HEK293 (cell line): ENCODE data around the gene TAF15.

ENCODE experiments used
- CTCF ChIA-PET: fragments of 350-600 bp; formaldehyde crosslinking; extraction: SDS; loops from one replicate; lab custom pipeline; 2021; ENCODE audit warnings: antibody characterized with exemption; lab: Yijun Ruan, JAX
- POLR2A ChIA-PET: fragments of 300-600 bp; formaldehyde crosslinking; extraction: SDS; loops from one replicate; lab custom pipeline; 2020; ENCODE audit warnings: antibody characterized with exemption, inconsistent platforms; lab: Yijun Ruan, JAX
- H3K27ac ChIP-seq: fragments of 200-500 bp; sonication (Bioruptor generic); 2 replicates; pipeline ENCODE4 v1.5.1; 2014; ENCODE audit warnings: low read depth, low read length, control low read depth, inconsistent platforms; ENCODE audit errors: extremely low read depth
- H3K36me3 ChIP-seq, 2 experiments: fragments of 200-500 bp in 1 of 2; sonication (Bioruptor generic) in 1 of 2; 1 replicate in 1 of 2; 2 replicates in 1 of 2; pipeline ENCODE4 v1.5.1; 2014 to 2017; ENCODE audit warnings: inconsistent platforms in 2 of 2, low read length in 2 of 2; ENCODE audit not compliant: control insufficient read depth in 2 of 2, insufficient read depth in 1 of 2
- H3K4me1 ChIP-seq: fragments of 200-500 bp; sonication (Bioruptor generic); 2 replicates; pipeline ENCODE4 v1.5.1; 2014; ENCODE audit warnings: mild to moderate bottlenecking, low read length, inconsistent platforms; ENCODE audit not compliant: control insufficient read depth, insufficient read depth
- H3K4me3 ChIP-seq: 2 replicates; pipeline ENCODE4 v1.5.1; 2011; ENCODE audit warnings: low read depth, mild to moderate bottlenecking, control low read depth, low read length, moderate library complexity
- H3K9me3 ChIP-seq: fragments of 200-500 bp; sonication (Bioruptor generic); 2 replicates; pipeline ENCODE4 v1.5.1; 2014; ENCODE audit warnings: low read depth, low read length, inconsistent platforms; ENCODE audit not compliant: control insufficient read depth, insufficient read depth
- MYNN ChIP-seq: fragments of 450-650 bp; formaldehyde crosslinking; IDR thresholded peaks from 2 replicates; pipeline ENCODE4 v1.5.1; 2016; ENCODE audit warnings: missing biosample characterization, missing genetic modification characterization, borderline replicate concordance
- REPIN1 ChIP-seq: fragments of 450-650 bp; formaldehyde crosslinking; IDR thresholded peaks from 2 replicates; pipeline ENCODE4 v1.5.1; 2017; ENCODE audit warnings: missing biosample characterization, missing genetic modification characterization, low read depth
- SETDB1 ChIP-seq: IDR thresholded peaks from one replicate; pipeline ENCODE4 v1.6.1; 2017; ENCODE audit warnings: mild to moderate bottlenecking, low read length, moderate library complexity, mixed read lengths; ENCODE audit not compliant: insufficient read length
- TCF7L2 ChIP-seq: IDR thresholded peaks from 2 replicates; pipeline ENCODE4 v1.6.1; 2011; ENCODE audit warnings: low read depth, mild to moderate bottlenecking, inconsistent platforms, low read length, moderate library complexity, borderline replicate concordance
- ZFP37 ChIP-seq: fragments of 450-650 bp; formaldehyde crosslinking; IDR thresholded peaks from 2 replicates; pipeline ENCODE4 v1.5.1; 2016; ENCODE audit warnings: missing biosample characterization, missing genetic modification characterization
- ZNF10 ChIP-seq: fragments of 450-650 bp; formaldehyde crosslinking; IDR thresholded peaks from 2 replicates; pipeline ENCODE4 v1.5.1; 2017; ENCODE audit warnings: missing biosample characterization, missing genetic modification characterization
- ZNF140 ChIP-seq: fragments of 450-650 bp; formaldehyde crosslinking; IDR thresholded peaks from 2 replicates; pipeline ENCODE4 v1.5.1; 2016; ENCODE audit warnings: missing biosample characterization, missing genetic modification characterization
- ZNF292 ChIP-seq: fragments of 450-650 bp; formaldehyde crosslinking; IDR thresholded peaks from 2 replicates; pipeline ENCODE4 v1.5.1; 2016; ENCODE audit warnings: low read depth, missing biosample characterization, missing genetic modification characterization, borderline replicate concordance
- ZNF335 ChIP-seq: fragments of 450-650 bp; formaldehyde crosslinking; conservative IDR thresholded peaks from 2 replicates; pipeline ENCODE4 v1.5.1; 2016; ENCODE audit warnings: missing biosample characterization, missing genetic modification characterization
- ZNF37A ChIP-seq: fragments of 450-650 bp; IDR thresholded peaks from 2 replicates; pipeline ENCODE4 v1.5.1; 2018; ENCODE audit warnings: missing biosample characterization, missing genetic modification characterization
- ZNF510 ChIP-seq: fragments of 450-650 bp; formaldehyde crosslinking; IDR thresholded peaks from 2 replicates; pipeline ENCODE4 v1.5.1; 2018; ENCODE audit warnings: mild to moderate bottlenecking, missing genetic modification characterization, missing biosample characterization; ENCODE audit not compliant: insufficient replicate concordance
- ZNF530 ChIP-seq: fragments of 450-650 bp; formaldehyde crosslinking; IDR thresholded peaks from 2 replicates; pipeline ENCODE4 v1.5.1; 2016; ENCODE audit warnings: low read depth, missing biosample characterization, missing genetic modification characterization
- ZNF549 ChIP-seq: fragments of 450-650 bp; IDR thresholded peaks from 2 replicates; pipeline ENCODE4 v1.5.1; 2018; ENCODE audit warnings: missing biosample characterization, missing genetic modification characterization, mild to moderate bottlenecking, inconsistent platforms, moderate library complexity
- ZNF561 ChIP-seq: fragments of 450-650 bp; IDR thresholded peaks from 2 replicates; pipeline ENCODE4 v1.5.1; 2018; ENCODE audit warnings: missing biosample characterization, missing genetic modification characterization, borderline replicate concordance
- ZNF571 ChIP-seq: fragments of 450-650 bp; formaldehyde crosslinking; IDR thresholded peaks from 2 replicates; pipeline ENCODE4 v1.5.0; 2017; ENCODE audit warnings: missing biosample characterization, missing genetic modification characterization
- ZNF624 ChIP-seq: fragments of 450-650 bp; formaldehyde crosslinking; IDR thresholded peaks from 2 replicates; pipeline ENCODE4 v1.5.1; 2017; ENCODE audit warnings: missing biosample characterization, missing genetic modification characterization
- ZNF670 ChIP-seq: fragments of 450-650 bp; formaldehyde crosslinking; IDR thresholded peaks from 2 replicates; pipeline ENCODE4 v1.5.1; 2016; ENCODE audit warnings: missing biosample characterization, missing genetic modification characterization, low read depth
- ZNF785 ChIP-seq: fragments of 450-650 bp; formaldehyde crosslinking; IDR thresholded peaks from 2 replicates; pipeline ENCODE4 v1.5.1; 2016; ENCODE audit warnings: missing biosample characterization, missing genetic modification characterization
- TF ChIP-seq, protein P1 (sequence below): fragments of 450-650 bp; formaldehyde crosslinking; IDR thresholded peaks from 2 replicates; pipeline ENCODE4 v1.5.1; 2016; ENCODE audit warnings: missing biosample characterization, missing genetic modification characterization

Gene TAF15

GRCh38 chr17:35775039-35775438 is 34.2 kb upstream of the TAF15 start (continued):
- no peak for TF ChIP-seq ZNF571
- TF ChIP-seq ZNF549 (tag by site-specific recombination): no peak
- no peak for TF ChIP-seq ZFP37 (tag by site-specific recombination)
- no peak for TF ChIP-seq ZNF785 (tag by site-specific recombination)
- no peak for TF ChIP-seq TCF7L2
- no peak for TF ChIP-seq ZNF561 (tag by site-specific recombination)
- TF ChIP-seq ZNF10 (tag by site-specific recombination): no peak
- TF ChIP-seq ZNF624 (tag by site-specific recombination): no peak

- TF ChIP-seq ZNF335 (tag by site-specific recombination) (no peak), ZNF292 (tag by site-specific recombination) (no peak)
- ChIA-PET POLR2A (no interaction called here), CTCF (interaction anchor here (0.9 to 2.7 kb wide), 3 partner anchors 9 to 33 kb away, joined by 3 to 26 read pairs (median 7); no protein-coding TSS in a partner anchor)
- H3K9me3 ChIP-seq: no peaks in the 10 kb centered on the region
- H3K4me1 ChIP-seq: peaks cover 10% of the 10 kb centered on the region; the same call in 1 of the 2 replicates
- H3K4me3 ChIP-seq: no peak overlapping the region
- no peaks in the 10 kb centered on the region for H3K36me3 ChIP-seq
- no peak overlapping the region for H3K27ac ChIP-seq
Measured at GRCh38 chr17:35775583-35775982, 33.7 kb upstream of the TAF15 start.

DNA sequence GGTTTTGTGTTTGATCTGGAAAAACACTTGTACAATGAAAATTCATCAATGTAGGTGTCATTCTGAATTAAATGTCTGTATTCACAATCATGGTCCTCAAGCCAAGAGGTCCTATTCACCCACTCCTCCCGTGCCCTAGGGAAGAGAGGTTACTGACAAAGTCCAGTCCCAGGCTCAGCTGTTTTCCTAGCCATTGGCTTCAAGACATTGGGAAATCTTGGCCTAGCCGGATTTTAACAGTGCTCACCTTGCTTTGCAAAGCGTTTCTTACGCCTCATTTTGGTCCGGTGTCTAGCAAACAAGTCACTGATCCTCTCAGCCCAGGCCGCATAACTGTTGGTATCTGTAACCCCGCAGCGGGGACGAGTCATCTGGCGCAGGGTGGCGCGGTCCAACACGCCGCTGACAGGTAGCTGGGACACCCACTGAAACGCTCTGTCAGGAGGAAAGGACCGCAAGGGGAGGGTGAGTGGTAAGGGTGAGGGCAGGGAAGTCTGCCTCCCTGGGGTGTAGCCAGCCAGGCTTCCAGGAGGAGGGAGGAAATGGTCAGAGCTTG is 30.6 kb upstream of the TAF15 start:
- Histone ChIP-seq H3K27ac (no peak overlapping the region), H3K9me3 (no peaks in the 10 kb centered on the region), H3K4me1 (peaks cover 10% of the 10 kb centered on the region; the same call in 1 of the 2 replicates), H3K36me3 (no peaks in the 10 kb centered on the region), H3K4me3 (no peak overlapping the region)
- POLR2A ChIA-PET: no interaction called here
- no peak for TF ChIP-seq ZNF670 (tag by site-specific recombination)
- no peak for TF ChIP-seq ZNF530 (tag by site-specific recombination)
- TF ChIP-seq ZNF37A: no peak
- no peak for TF ChIP-seq ZNF140
- no peak for TF ChIP-seq ZNF510 (tag by site-specific recombination)
- TF ChIP-seq SETDB1: no peak
- no peak for TF ChIP-seq MYNN (tag by site-specific recombination)
- CTCF ChIA-PET: interaction anchor here (0.8 to 5.9 kb wide), 4 partner anchors 10 to 16 kb away, joined by 4 to 56 read pairs (median 8); no protein-coding TSS in a partner anchor

GRCh38 chr17:35780950-35781349 is 28.3 kb upstream of the TAF15 start:
- POLR2A ChIA-PET: interaction anchor here (1.7 to 2.2 kb wide), 3 partner anchors 16 to 28 kb away, joined by 5 to 7 read pairs (median 7); partner anchors contain the start of gene TAF15
- H3K27ac ChIP-seq: no peak overlapping the region
- H3K9me3 ChIP-seq: no peaks in the 10 kb centered on the region
- no peaks in the 10 kb centered on the region for H3K36me3 ChIP-seq
- H3K4me1 ChIP-seq: no peaks in the 10 kb centered on the region
- no peak overlapping the region for H3K4me3 ChIP-seq
- CTCF ChIA-PET: interaction anchor here (1.0 to 5.9 kb wide), 5 partner anchors 10 to 24 kb away, joined by 4 to 56 read pairs (median 9); no protein-coding TSS in a partner anchor
- TF ChIP-seq, protein P1, sequence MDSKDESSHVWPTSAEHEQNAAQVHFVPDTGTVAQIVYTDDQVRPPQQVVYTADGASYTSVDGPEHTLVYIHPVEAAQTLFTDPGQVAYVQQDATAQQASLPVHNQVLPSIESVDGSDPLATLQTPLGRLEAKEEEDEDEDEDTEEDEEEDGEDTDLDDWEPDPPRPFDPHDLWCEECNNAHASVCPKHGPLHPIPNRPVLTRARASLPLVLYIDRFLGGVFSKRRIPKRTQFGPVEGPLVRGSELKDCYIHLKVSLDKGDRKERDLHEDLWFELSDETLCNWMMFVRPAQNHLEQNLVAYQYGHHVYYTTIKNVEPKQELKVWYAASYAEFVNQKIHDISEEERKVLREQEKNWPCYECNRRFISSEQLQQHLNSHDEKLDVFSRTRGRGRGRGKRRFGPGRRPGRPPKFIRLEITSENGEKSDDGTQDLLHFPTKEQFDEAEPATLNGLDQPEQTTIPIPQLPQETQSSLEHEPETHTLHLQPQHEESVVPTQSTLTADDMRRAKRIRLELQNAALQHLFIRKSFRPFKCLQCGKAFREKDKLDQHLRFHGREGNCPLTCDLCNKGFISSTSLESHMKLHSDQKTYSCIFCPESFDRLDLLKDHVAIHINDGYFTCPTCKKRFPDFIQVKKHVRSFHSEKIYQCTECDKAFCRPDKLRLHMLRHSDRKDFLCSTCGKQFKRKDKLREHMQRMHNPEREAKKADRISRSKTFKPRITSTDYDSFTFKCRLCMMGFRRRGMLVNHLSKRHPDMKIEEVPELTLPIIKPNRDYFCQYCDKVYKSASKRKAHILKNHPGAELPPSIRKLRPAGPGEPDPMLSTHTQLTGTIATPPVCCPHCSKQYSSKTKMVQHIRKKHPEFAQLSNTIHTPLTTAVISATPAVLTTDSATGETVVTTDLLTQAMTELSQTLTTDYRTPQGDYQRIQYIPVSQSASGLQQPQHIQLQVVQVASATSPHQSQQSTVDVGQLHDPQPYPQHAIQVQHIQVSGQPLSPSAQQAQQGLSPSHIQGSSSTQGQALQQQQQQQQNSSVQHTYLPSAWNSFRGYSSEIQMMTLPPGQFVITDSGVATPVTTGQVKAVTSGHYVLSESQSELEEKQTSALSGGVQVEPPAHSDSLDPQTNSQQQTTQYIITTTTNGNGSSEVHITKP (tag by site-specific recombination): peak; percentile 22; the same call in 1 of the 2 replicates
- no peak for TF ChIP-seq REPIN1
- TF ChIP-seq, all 188 proteins: peak for 1
